Activated B cell treated with CpG ODN at 0.5 μM for 24 hours (primary cell): ENCODE measurements around the gene SAFB. TPM values are rescaled to one million over a fixed set of nuclear protein-coding genes. Genes with fewer than 3 reads are reported as not detected.
"Not testable (repeated sequence)": the region's sequence is repeated elsewhere in the genome, so short reads cannot be mapped to it uniquely, and the experiment has no call there.

Source experiments
- ATAC-seq: fragments of 200-7000 bp; cut with Tn5 transposase; one replicate; pipeline ENCODE4 v1.10.0; 2021; ENCODE audit warnings: low read depth, mild to moderate bottlenecking, moderate library complexity
- CTCF ChIA-PET: fragments of 350-600 bp; sonication (Branson Sonifier 250); formaldehyde crosslinking; loops from one replicate; lab custom pipeline; 2021; ENCODE audit warnings: antibody characterized with exemption; lab: Charles Lee
- POLR2A ChIA-PET: fragments of 350-600 bp; sonication (Branson Sonifier 250); formaldehyde crosslinking; loops from one replicate; lab custom pipeline; 2021; ENCODE audit warnings: antibody characterized with exemption; lab: Charles Lee
- DNase-seq: peaks from one replicate; pipeline ENCODE4 v3.0.0; 2022
- H3K27ac Mint-ChIP-seq: one replicate; pipeline ENCODE4 v1.8.0; 2020; ENCODE audit warnings: mixed read lengths
- H3K27me3 Mint-ChIP-seq: one replicate; pipeline ENCODE4 v1.8.0; 2021; ENCODE audit warnings: mixed read lengths
- H3K36me3 Mint-ChIP-seq: one replicate; pipeline ENCODE4 v1.8.0; 2021; ENCODE audit warnings: low read depth, mixed read lengths
- H3K4me1 Mint-ChIP-seq: one replicate; pipeline ENCODE4 v1.8.0; 2021; ENCODE audit warnings: mixed read lengths
- H3K4me3 Mint-ChIP-seq: one replicate; pipeline ENCODE4 v1.8.0; 2020; ENCODE audit warnings: mild to moderate bottlenecking, mixed read lengths
- H3K9me3 Mint-ChIP-seq: one replicate; pipeline ENCODE4 v1.8.0; 2020; ENCODE audit warnings: mixed read lengths
- CTCF ChIP-seq: fragments of 200-600 bp; IDR thresholded peaks from one replicate; pipeline ENCODE4 v1.8.0; 2022; ENCODE audit warnings: antibody characterized with exemption, mild to moderate bottlenecking
- intact Hi-C: fragments of 100-400 bp; cut with micrococcal nuclease; formaldehyde crosslinking; loops from one replicate; pipeline ENCODE4 v1.15.1; 2024
- total RNA-seq: library from RNA; stranded (reverse); gene quantifications from 2 replicates; pipeline ENCODE4 v1.2.3, GENCODE V29; 2022

The SAFB gene
- total RNA-seq, 1 donor from 2014 or later: 171 TPM

- H3K27ac Mint-ChIP-seq: peak overlapping the region; percentile 18
Measured at GRCh38 chr19:5697022-5697889, 74.4 kb downstream of the SAFB start.

GRCh38 chr19:5697890-5698634, 75.2 kb downstream of the SAFB start:
- ChIA-PET CTCF (no interaction called here), POLR2A (no interaction called here)
- H3K9me3 Mint-ChIP-seq: no peaks in the 10 kb centered on the region
- no peak overlapping the region for H3K4me3 Mint-ChIP-seq
- TF ChIP-seq CTCF: no peak
- intact Hi-C loops: no loop called here
- H3K36me3 Mint-ChIP-seq: peaks cover 58% of the 10 kb centered on the region
- H3K27ac Mint-ChIP-seq: no peak overlapping the region
- no peaks in the 10 kb centered on the region for H3K27me3 Mint-ChIP-seq
- no peak for DNase-seq
- peaks cover 5% of the 10 kb centered on the region for H3K4me1 Mint-ChIP-seq
- no peak for ATAC-seq

More at GRCh38 chr19:5697022-5697889, 74.4 kb downstream of the SAFB start:
- TF ChIP-seq CTCF: no peak
- intact Hi-C loops: no loop called here
- Mint-ChIP-seq H3K27me3 (no peaks in the 10 kb centered on the region), H3K9me3 (no peaks in the 10 kb centered on the region), H3K36me3 (peaks cover 66% of the 10 kb centered on the region), H3K4me1 (peaks cover 9% of the 10 kb centered on the region), H3K4me3 (no peak overlapping the region)
- ATAC-seq (no peak), DNase-seq (no peak)
- CTCF ChIA-PET: no interaction called here
- POLR2A ChIA-PET: no interaction called here

- ChIA-PET CTCF (no interaction called here), POLR2A (interaction anchor here (0.6 kb wide), 1 partner anchor 12 kb away, joined by 7 read pairs; no protein-coding TSS in a partner anchor)
- intact Hi-C loops: no loop called here
- Mint-ChIP-seq H3K27ac (no peak overlapping the region), H3K9me3 (no peaks in the 10 kb centered on the region), H3K4me3 (no peak overlapping the region), H3K27me3 (no peaks in the 10 kb centered on the region), H3K36me3 (peaks cover 60% of the 10 kb centered on the region), H3K4me1 (peaks cover 5% of the 10 kb centered on the region)
- TF ChIP-seq CTCF: no peak
- ATAC-seq: peak; percentile 59
- no peak for DNase-seq
Measured at GRCh38 chr19:5698635-5699422, 75.9 kb downstream of the SAFB start.

DNA sequence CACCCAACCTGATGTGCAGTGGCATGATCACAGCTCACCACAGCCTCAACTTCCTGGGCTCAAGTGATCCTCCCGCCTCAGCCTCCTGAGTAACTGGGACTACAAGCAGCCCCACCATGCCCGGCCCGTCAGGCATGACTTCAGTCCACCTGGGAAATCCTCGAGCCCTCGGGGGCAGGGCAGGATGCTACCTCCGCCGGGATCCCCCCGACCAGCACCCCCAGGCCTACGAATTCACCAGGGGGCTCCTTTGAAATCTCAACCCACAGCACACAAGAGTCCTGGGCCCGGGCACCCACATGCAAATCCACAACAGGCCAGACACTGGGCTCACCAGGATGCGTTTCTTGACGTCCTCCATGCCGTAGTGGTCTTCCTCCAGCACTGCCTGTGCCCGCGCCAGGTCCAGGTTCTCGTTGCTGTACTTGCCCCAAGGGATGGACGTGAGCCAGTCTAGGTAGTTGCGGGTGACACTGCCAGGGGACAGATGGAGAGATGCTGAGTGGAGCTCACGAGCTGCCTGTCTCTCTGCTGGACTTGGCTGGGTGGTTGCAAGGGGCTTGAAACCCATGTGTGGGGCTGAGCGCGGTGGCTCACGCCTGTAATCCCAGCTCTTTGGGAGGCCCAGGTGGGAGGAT, 77.7 kb downstream of the SAFB start:
- intact Hi-C loops: no loop called here
- POLR2A ChIA-PET: interaction anchor here (1.5 kb wide), 1 partner anchor 11 kb away, joined by 4 read pairs; the partner anchor contains the start of gene RPL36
- ATAC-seq (no peak), DNase-seq (no peak)
- Mint-ChIP-seq H3K27me3 (no peaks in the 10 kb centered on the region), H3K9me3 (no peaks in the 10 kb centered on the region), H3K4me1 (peaks cover 5% of the 10 kb centered on the region), H3K36me3 (peaks cover 55% of the 10 kb centered on the region), H3K4me3 (no peak overlapping the region), H3K27ac (no peak overlapping the region)
- TF ChIP-seq CTCF: no peak
- CTCF ChIA-PET: no interaction called here

DNA sequence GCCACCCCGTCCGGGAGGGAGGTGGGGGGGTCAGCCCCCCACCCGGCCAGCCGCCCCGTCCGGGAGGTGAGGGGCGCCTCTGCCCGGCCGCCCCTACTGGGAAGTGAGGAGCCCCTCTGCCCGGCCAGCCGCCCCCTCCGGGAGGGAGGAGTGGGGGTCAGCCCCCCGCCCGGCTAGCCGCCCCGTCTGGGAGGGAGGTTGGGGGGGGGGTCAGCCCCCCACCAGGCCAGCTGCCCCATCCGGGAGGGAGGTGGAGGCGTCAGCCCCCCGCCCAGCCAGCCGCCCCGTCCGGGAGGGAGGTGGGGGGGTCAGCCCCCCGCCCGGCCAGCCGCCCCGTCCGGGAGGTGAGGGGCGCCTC, 79.1 kb downstream of the SAFB start:
- H3K27ac Mint-ChIP-seq, H3K27me3 Mint-ChIP-seq, H3K9me3 Mint-ChIP-seq, DNase-seq, ATAC-seq, H3K4me1 Mint-ChIP-seq, H3K4me3 Mint-ChIP-seq, CTCF ChIA-PET, intact Hi-C loops, POLR2A ChIA-PET: not testable (repeated sequence)
- peaks cover 62% of the 10 kb centered on the region for H3K36me3 Mint-ChIP-seq
